Fibroblast of lung (primary cell): ENCODE results near the gene GTF3A. TPM values are rescaled to one million over a fixed set of nuclear protein-coding genes. Genes with fewer than 3 reads are reported as not detected.

Experiments used
- DNase-seq, 2 donors: peaks; one replicate each; pipeline versions ENCODE4 v3.0.0 to v3.0.0-alpha.2; 2010; ENCODE audit warnings: low read depth in 2 of 2
- H2AFZ ChIP-seq: 2 replicates; pipeline ENCODE4 v1.5.1; 2012; ENCODE audit warnings: low read length, control low read depth, inconsistent platforms
- H3K27ac ChIP-seq: 2 replicates; pipeline ENCODE4 v1.5.1; 2011; ENCODE audit warnings: low read length, control low read depth; ENCODE audit not compliant: insufficient read depth
- H3K27me3 ChIP-seq: 2 replicates; pipeline ENCODE4 v1.5.1; 2011; ENCODE audit warnings: mild to moderate bottlenecking, low read length; ENCODE audit not compliant: control insufficient read depth, insufficient read depth
- H3K36me3 ChIP-seq: 2 replicates; pipeline ENCODE4 v1.5.1; 2011; ENCODE audit warnings: low read length; ENCODE audit not compliant: control insufficient read depth, insufficient read depth
- H3K4me1 ChIP-seq: 2 replicates; pipeline ENCODE4 v1.5.1; 2011; ENCODE audit warnings: low read length; ENCODE audit not compliant: control insufficient read depth, insufficient read depth; ENCODE audit errors: extremely low read depth
- H3K4me2 ChIP-seq: 2 replicates; pipeline ENCODE4 v1.5.1; 2011; ENCODE audit warnings: low read length, control low read depth; ENCODE audit not compliant: insufficient read depth; ENCODE audit errors: extremely low read depth
- H3K4me3 ChIP-seq, 4 experiments: fragments of 200-600 bp in 1 of 4; sonication (generic) in 1 of 4; replicated peaks in 1 of 4; 2 replicates each; pipeline ENCODE4 v1.5.1; 2011 to 2016; ENCODE audit warnings: low read length in 4 of 4, low read depth in 3 of 4, mild to moderate bottlenecking in 3 of 4, control low read depth in 2 of 4, inconsistent platforms in 1 of 4, mixed read lengths in 1 of 4; ENCODE audit not compliant: insufficient read depth in 1 of 4; ENCODE audit errors: control extremely low read depth in 1 of 4
- H3K79me2 ChIP-seq: 2 replicates; pipeline ENCODE4 v1.5.1; 2012; ENCODE audit warnings: mild to moderate bottlenecking, low read length, inconsistent platforms; ENCODE audit not compliant: control insufficient read depth, insufficient read depth
- H3K9ac ChIP-seq: 2 replicates; pipeline ENCODE4 v1.5.1; 2011; ENCODE audit warnings: mild to moderate bottlenecking, low read length, control low read depth; ENCODE audit not compliant: insufficient read depth
- H3K9me3 ChIP-seq: 2 replicates; pipeline ENCODE4 v1.5.1; 2012; ENCODE audit warnings: low read depth, low read length; ENCODE audit not compliant: control insufficient read depth, insufficient read depth
- H4K20me1 ChIP-seq: 2 replicates; pipeline ENCODE4 v1.5.1; 2011; ENCODE audit warnings: low read length; ENCODE audit not compliant: control insufficient read depth, insufficient read depth; ENCODE audit errors: extremely low read depth
- CTCF ChIP-seq, 2 donors: IDR thresholded peaks in 1 of 2; conservative IDR thresholded peaks in 1 of 2; 1 replicate in 1 of 2; 2 replicates in 1 of 2; pipeline ENCODE4 v1.5.1; 2011 to 2012; ENCODE audit warnings: low read length in 2 of 2, control low read depth in 1 of 2, inconsistent platforms in 1 of 2, low read depth in 1 of 2, mild to moderate bottlenecking in 1 of 2
- EZH2 ChIP-seq: IDR thresholded peaks from 2 replicates; pipeline ENCODE4 v1.5.1; 2012; ENCODE audit warnings: low read length, control low read depth, mild to moderate bottlenecking; ENCODE audit errors: missing control alignments
- polyA plus RNA-seq, 2 donors: library from polyadenylated mRNA; depleted of rRNA in 1 of 2; stranded (reverse) in 1 of 2; unstranded in 1 of 2; fragments of >200 nt; gene quantifications; 2 replicates each; pipeline ENCODE4 v1.2.1, GENCODE V29; 2011 to 2012; ENCODE audit warnings: missing spikeins in 1 of 2
- total RNA-seq: library from RNA; depleted of rRNA; stranded (reverse); fragments of >200 nt; gene quantifications from 2 replicates; pipeline ENCODE4 v1.2.1, GENCODE V29; 2014

GTF3A gene
- total and polyA plus RNA-seq, 2 donors (not counting 1 experiment from before 2014, with no cell fraction given), result 98.6 to 126 TPM

GRCh38 chr13:27415116-27415515 lies 9.3 kb upstream of the GTF3A start:
- Histone ChIP-seq H3K9ac (no peak overlapping the region), H3K9me3 (no peaks in the 10 kb centered on the region), H3K27ac (no peak overlapping the region), H3K79me2 (no peaks in the 10 kb centered on the region), H3K36me3 (no peaks in the 10 kb centered on the region), H3K4me1 (no peaks in the 10 kb centered on the region), H3K4me3 (no peak overlapping the region), H3K4me2 (no peak overlapping the region), H2AFZ (no peak overlapping the region), H4K20me1 (no peaks in the 10 kb centered on the region), H3K27me3 (peaks cover 33% of the 10 kb centered on the region)
- no peak for DNase-seq
- TF ChIP-seq EZH2 (no peak), CTCF (conservative IDR thresholded peaks at IDR 0.05 in 1 of 2, IDR thresholded peaks at IDR 0.05 in 1 of 2; ENCODE audit: low read depth in 1 of 2, low read length in 2 of 2) (no peak)

GRCh38 chr13:27419328-27419727 lies 5.1 kb upstream of the GTF3A start:
- no peak overlapping the region for H2AFZ ChIP-seq

GRCh38 chr13:27421101-27421871 lies 3.1 kb upstream of the GTF3A start:
- DNase-seq, result no peak
- Histone ChIP-seq H3K27me3 (peaks cover 7% of the 10 kb centered on the region), H3K9ac (no peak overlapping the region), H3K79me2 (peaks cover 17% of the 10 kb centered on the region), H4K20me1 (no peaks in the 10 kb centered on the region), H3K4me1 (peaks cover 5% of the 10 kb centered on the region), H3K4me2 (no peak overlapping the region), H2AFZ (no peak overlapping the region), H3K9me3 (no peaks in the 10 kb centered on the region), H3K4me3 (no peak overlapping the region), H3K36me3 (no peaks in the 10 kb centered on the region), H3K27ac (no peak overlapping the region)
- TF ChIP-seq EZH2, result no peak
- TF ChIP-seq CTCF (conservative IDR thresholded peaks at IDR 0.05 in 1 of 2, IDR thresholded peaks at IDR 0.05 in 1 of 2; ENCODE audit: low read depth in 1 of 2, low read length in 2 of 2), result no peak

More at GRCh38 chr13:27419328-27419727, 5.1 kb upstream of the GTF3A start:
- H3K27ac ChIP-seq, result no peak overlapping the region
- H3K4me3 ChIP-seq, result no peak overlapping the region
- H3K4me1 ChIP-seq, result no peaks in the 10 kb centered on the region
- DNase-seq, result no peak
- H4K20me1 ChIP-seq, result no peaks in the 10 kb centered on the region
- H3K9me3 ChIP-seq, result no peaks in the 10 kb centered on the region
- H3K4me2 ChIP-seq, result no peak overlapping the region
- TF ChIP-seq EZH2 (no peak), CTCF (conservative IDR thresholded peaks at IDR 0.05 in 1 of 2, IDR thresholded peaks at IDR 0.05 in 1 of 2; ENCODE audit: low read depth in 1 of 2, low read length in 2 of 2) (no peak)
- no peaks in the 10 kb centered on the region for H3K36me3 ChIP-seq
- no peak overlapping the region for H3K9ac ChIP-seq
- peaks cover 20% of the 10 kb centered on the region for H3K27me3 ChIP-seq
- no peaks in the 10 kb centered on the region for H3K79me2 ChIP-seq
